Smooth muscle cell (in vitro differentiated cells): Measurements from ENCODE around the gene SH3PXD2A. TPM values are rescaled to one million over a fixed set of nuclear protein-coding genes. Genes with fewer than 3 reads are reported as not detected.

Experiments used
- DNase-seq: peaks from one replicate; lab custom pipeline; 2025; ENCODE audit not compliant: unreplicated experiment; lab: John Stamatoyannopoulos, UW
- H2AFZ ChIP-seq: fragments of 200-600 bp; sonication (generic); 2 replicates; pipeline ENCODE4 v1.6.0; 2016; ENCODE audit warnings: antibody characterized with exemption, low read depth, mild to moderate bottlenecking
- H3F3A ChIP-seq: fragments of 200-600 bp; sonication (generic); 2 replicates; pipeline ENCODE4 v1.6.0; 2017; ENCODE audit warnings: antibody characterized with exemption, low read depth
- H3K27ac ChIP-seq: fragments of 200-600 bp; sonication (generic); 2 replicates; pipeline ENCODE4 v1.5.1; 2016; ENCODE audit warnings: low read depth, mild to moderate bottlenecking
- H3K27me3 ChIP-seq: fragments of 200-600 bp; sonication (generic); 2 replicates; pipeline ENCODE4 v1.6.1; 2016; ENCODE audit warnings: low read depth, mild to moderate bottlenecking
- H3K36me3 ChIP-seq: fragments of 200-600 bp; sonication (generic); 2 replicates; pipeline ENCODE4 v1.5.1; 2016; ENCODE audit warnings: low read depth
- H3K4me1 ChIP-seq: fragments of 200-600 bp; sonication (generic); 2 replicates; pipeline ENCODE4 v1.5.1; 2016; ENCODE audit warnings: low read depth
- H3K4me2 ChIP-seq: fragments of 200-600 bp; sonication (generic); 2 replicates; pipeline ENCODE4 v1.6.0; 2016; ENCODE audit warnings: mild to moderate bottlenecking
- H3K4me3 ChIP-seq: fragments of 200-600 bp; sonication (generic); 2 replicates; pipeline ENCODE4 v1.5.1; 2016; ENCODE audit warnings: mild to moderate bottlenecking
- H3K79me2 ChIP-seq: fragments of 200-600 bp; sonication (generic); 2 replicates; pipeline ENCODE4 v1.6.0; 2016; ENCODE audit warnings: low read depth, mild to moderate bottlenecking
- H3K9ac ChIP-seq: fragments of 200-600 bp; sonication (generic); 2 replicates; pipeline ENCODE4 v1.6.0; 2016; ENCODE audit warnings: low read depth
- H3K9me3 ChIP-seq: fragments of 200-600 bp; sonication (generic); replicated peaks from 2 replicates; pipeline ENCODE4 v1.5.1; 2016; ENCODE audit warnings: low read depth
- H4K20me1 ChIP-seq: fragments of 200-600 bp; sonication (generic); 2 replicates; pipeline ENCODE4 v1.6.0; 2016; ENCODE audit warnings: low read depth
- CTCF ChIP-seq: fragments of 200-600 bp; sonication (generic); IDR thresholded peaks from 2 replicates; pipeline ENCODE4 v1.5.1; 2017; ENCODE audit warnings: borderline replicate concordance, mild to moderate bottlenecking, antibody characterized with exemption; ENCODE audit not compliant: insufficient read depth, poor library complexity, severe bottlenecking
- WGBS: methylation state at CpG from one replicate; pipeline ENCODE4 v1.1.7; 2016; ENCODE audit warnings: low lambda C conversion rate; 5-methylcytosine and 5-hydroxymethylcytosine counted together
- polyA plus RNA-seq: library from polyadenylated mRNA; unstranded; fragments of >200 nt; fragmentation: Nextera tagmentation; extraction: Ambion mirVana; gene quantifications from 2 replicates; pipeline ENCODE4 v1.2.1, GENCODE V29; 2016
- total RNA-seq: library from RNA; depleted of rRNA; stranded (reverse); fragments of >200 nt; gene quantifications from 2 replicates; pipeline ENCODE4 v1.2.3, GENCODE V29; 2014

Gene SH3PXD2A
- total and polyA plus RNA-seq, 2 experiments from 2014 or later: 30.1 to 37.9 TPM

- TF ChIP-seq CTCF: no peak
- H3K79me2 ChIP-seq: peaks cover 24% of the 10 kb centered on the region
- H3K4me3 ChIP-seq: no peak overlapping the region
- no peaks in the 10 kb centered on the region for H3K9me3 ChIP-seq
- WGBS: 6% methylated on average over 13 of the region's 13 CpGs
- H3K9ac ChIP-seq: peak overlapping the region; percentile 77
- no peaks in the 10 kb centered on the region for H3K27me3 ChIP-seq
- H3K36me3 ChIP-seq: no peaks in the 10 kb centered on the region
- no peak overlapping the region for H2AFZ ChIP-seq
- peak; percentile 82 for DNase-seq
- H3K4me2 ChIP-seq: peak overlapping the region; percentile 77
- peaks cover 13% of the 10 kb centered on the region for H3K4me1 ChIP-seq
- H3F3A ChIP-seq: peaks cover 34% of the 10 kb centered on the region
- H3K27ac ChIP-seq: peak overlapping the region; percentile 96
- no peaks in the 10 kb centered on the region for H4K20me1 ChIP-seq
Observed at GRCh38 chr10:103739039-103739764, 116.2 kb downstream of the SH3PXD2A start.

DNA sequence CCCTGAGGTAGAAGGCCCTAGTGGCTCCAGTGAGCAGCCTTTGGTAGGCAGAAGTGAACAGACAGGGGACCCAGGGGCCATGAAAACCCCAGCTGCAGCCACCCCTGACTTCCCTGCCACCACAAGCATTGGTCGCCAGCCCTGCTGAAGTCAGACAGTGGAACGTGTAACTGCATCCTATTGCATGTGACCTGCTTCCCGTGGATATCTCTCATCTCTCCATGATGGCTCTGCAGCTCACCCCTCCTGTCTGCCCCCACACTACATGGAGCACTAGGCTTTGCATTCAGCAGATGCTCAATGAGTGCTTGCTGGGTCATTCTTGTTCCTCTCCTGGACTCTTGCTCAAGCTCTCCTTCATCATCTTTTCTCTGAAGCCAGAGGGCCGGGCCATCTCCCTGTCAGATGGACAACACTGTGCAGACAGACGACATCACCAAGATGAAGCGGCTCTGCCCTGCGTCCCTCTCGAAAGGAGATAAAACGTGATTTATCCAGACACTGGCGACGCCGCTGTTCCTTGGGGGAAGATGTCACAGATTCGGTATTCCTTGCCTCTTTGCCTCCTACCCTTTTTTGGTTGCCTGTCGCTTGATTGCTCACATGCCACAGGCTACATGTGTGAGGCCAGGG lies 117.5 kb downstream of the SH3PXD2A start:
- 13% methylated on average over 14 of the region's 14 CpGs for WGBS
- Histone ChIP-seq H4K20me1 (no peaks in the 10 kb centered on the region), H2AFZ (no peak overlapping the region), H3K36me3 (no peaks in the 10 kb centered on the region), H3K4me3 (no peak overlapping the region), H3F3A (peaks cover 42% of the 10 kb centered on the region), H3K9me3 (no peaks in the 10 kb centered on the region), H3K27ac (peak overlapping the region; percentile 96), H3K9ac (peak overlapping the region; percentile 77), H3K4me1 (peaks cover 23% of the 10 kb centered on the region), H3K79me2 (peaks cover 24% of the 10 kb centered on the region), H3K4me2 (peak overlapping the region; percentile 77), H3K27me3 (no peaks in the 10 kb centered on the region)
- DNase-seq: no peak
- no peak for TF ChIP-seq CTCF

GRCh38 chr10:103736763-103737162 lies 118.6 kb downstream of the SH3PXD2A start:
- WGBS: 98% methylated on average over 3 of the region's 3 CpGs
- no peak for DNase-seq
- Histone ChIP-seq H3F3A (peaks cover 38% of the 10 kb centered on the region), H3K79me2 (peaks cover 25% of the 10 kb centered on the region), H3K4me2 (no peak overlapping the region), H3K9ac (no peak overlapping the region), H3K9me3 (no peaks in the 10 kb centered on the region), H2AFZ (no peak overlapping the region), H3K27me3 (no peaks in the 10 kb centered on the region), H3K36me3 (no peaks in the 10 kb centered on the region), H3K4me3 (no peak overlapping the region), H4K20me1 (no peaks in the 10 kb centered on the region), H3K4me1 (peaks cover 33% of the 10 kb centered on the region), H3K27ac (peak overlapping the region; percentile 96)
- TF ChIP-seq CTCF: no peak
